ENCODE measurements around the gene PRXL2C.
"Not testable (repeated sequence)": the region's sequence is repeated elsewhere in the genome, so short reads cannot be mapped to it uniquely, and the experiment has no call there.

PRXL2C gene

DNA sequence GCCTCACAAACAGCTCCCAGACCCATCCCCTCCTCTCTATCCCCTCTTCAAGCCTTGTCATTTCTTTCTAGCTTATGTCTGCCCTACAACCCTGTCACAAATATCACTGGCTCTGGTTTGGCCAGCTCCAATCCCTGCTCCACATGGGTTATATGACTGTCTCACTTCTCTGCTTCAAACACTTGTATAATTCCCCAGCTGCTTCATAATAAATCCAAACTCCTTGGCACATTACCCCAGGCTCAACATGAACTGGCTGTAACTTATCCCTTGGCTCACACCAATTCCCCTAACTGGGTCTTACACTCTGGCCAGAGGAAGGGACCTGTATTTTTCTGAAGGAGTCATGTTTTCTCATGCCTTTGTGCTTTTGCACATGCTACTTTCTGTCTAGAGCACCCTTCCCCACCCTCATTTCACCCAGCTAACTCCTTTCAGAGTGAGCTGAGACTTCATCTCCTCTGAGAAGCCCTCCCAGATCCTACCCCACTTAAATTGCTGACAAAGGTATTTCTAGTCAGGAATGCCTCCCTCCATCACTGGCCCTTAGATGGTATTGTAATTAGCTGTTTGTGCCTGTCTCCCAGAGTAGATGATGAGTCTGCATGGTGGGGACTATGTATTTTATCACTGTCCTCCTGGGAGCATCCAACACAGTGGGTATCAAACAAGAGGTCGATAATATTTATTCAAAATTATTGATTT lies 5.3 kb downstream of the PRXL2C start:
- no peak for DNase-seq

DNA sequence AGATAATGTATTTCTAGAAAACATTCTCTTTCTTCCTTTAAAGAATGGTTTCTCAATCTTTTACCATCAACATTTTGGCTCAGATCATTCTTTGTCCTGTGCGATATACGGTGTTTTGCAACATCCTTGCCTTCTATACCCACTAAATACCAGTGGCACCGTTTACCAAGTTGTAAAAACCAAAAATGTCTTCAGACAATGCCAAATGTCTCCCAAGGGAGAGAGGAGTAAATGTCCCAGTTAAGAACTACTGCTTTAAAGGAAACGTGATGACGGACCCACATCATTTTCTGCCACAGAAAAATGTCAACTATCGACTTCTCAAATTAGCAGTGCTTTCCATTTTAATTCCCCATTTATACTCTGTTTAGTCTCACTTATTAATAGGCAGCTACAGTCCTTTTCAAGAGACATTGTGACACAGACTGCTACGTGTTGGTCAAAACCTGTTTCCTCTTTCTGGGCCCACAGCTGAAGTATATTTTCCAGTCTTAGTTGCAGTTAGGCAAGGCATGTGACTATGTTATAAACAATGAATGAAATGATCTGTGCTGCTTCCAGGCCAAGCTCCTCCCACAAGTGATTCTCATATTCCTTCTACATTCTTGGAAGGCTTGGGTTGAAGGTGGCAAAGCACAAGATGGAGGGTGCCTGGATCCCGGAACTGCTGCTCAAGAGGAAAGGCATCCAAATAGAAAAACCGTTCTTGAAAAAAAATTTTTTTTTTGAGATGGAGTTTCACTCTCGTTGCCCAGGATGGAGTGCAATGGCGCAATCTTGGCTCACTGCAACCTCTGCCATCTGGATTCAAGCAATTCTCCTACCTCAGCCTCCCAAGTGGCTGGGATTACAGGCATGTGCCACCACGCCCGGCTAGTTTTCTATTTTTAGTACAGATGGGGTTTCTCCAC lies 8.8 kb downstream of the PRXL2C start:
- no peak for DNase-seq

DNA sequence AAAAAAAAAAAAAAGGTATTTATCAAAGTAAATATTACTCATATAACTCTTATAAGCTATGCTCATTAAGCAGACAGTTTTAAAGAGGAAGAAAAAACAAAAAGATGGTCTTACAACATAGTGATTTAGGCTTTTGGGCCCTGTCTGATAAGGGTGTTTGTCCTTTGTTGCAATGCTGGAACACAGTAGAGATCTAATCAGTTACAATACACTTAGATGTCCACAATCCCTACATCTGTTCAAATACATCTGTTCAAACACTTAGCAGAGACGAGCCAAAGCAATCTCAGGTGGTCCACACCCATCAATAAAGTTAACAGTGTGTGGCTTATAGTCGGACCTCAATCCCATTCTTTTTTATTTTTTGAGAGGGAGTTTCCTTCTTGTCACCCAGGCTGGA lies 11.0 kb downstream of the PRXL2C start:
- no peak for DNase-seq

DNA sequence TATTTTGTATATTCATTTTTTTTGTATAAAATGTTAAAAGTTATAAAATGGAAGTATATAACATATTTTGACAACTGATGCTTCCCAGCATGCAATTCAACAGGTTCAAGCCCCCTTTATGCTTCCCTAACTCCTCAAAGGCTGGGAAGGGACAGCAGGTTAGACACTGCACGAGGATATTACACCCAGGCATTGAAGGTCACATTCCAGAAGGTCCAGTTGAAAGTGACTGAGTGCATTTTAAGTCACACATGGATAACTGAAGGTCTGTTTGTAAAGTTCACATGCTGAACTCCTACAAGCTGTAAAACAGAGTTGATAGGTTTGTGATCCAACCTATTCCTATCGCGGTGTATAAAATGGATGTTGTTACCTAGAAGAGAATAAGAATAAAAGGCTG lies 13.6 kb downstream of the PRXL2C start:
- no peak for DNase-seq

DNA sequence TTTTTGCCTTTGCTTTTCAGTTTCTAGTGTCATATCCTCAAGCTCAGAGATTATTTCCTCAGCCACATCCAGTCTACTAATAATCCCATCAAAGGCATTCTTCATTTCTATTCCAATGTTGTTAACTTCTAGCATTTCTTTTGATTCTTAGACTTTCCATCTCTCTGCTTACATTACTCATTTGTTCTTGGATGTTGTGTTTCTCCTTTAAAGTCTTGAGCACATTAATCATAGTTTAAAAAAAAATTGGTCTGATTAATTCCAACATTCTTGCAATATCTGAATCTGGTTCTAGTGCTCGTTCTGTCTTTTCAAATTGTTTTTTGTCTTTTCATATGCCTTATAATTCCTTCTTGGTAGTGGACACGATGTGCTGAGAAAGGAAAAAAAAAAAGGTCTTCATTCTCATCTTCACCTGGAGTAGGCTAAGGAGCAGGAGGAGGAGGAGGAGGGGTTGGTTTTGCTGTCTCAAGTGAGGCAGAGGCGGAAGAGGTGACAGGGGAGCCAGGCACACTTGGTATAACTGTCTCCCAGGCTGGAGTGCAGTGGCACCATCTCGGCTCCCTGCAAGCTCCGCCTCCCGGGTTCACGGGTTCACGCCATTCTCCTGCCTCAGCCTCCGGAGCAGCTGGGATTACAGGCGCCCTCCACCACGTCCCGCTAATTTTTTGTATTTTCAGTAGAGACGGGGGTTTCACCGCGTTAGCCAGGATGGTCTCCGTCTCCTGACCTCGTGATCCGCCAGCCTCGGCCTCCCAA lies 16.3 kb downstream of the PRXL2C start:
- DNase-seq, result no peak

DNA sequence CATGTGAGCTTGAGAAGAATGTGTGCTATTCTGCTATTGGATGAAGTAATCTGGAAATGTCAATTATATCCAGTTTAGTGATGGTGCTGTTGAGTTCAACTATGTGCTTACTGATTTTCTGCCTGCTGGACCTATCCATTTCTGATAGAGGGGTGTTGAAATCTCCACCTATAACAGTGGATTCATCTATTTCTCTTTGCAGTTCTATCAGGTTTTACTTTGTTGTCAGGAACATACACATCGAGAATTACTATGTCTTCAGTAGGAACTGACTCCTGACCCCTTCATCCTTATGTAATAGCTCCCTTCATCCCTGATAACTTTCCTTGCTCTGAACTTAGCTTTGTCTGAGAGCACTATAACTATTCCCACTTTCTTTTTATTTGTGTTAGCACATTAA lies 18.7 kb downstream of the PRXL2C start:
- DNase-seq, result no peak

DNA sequence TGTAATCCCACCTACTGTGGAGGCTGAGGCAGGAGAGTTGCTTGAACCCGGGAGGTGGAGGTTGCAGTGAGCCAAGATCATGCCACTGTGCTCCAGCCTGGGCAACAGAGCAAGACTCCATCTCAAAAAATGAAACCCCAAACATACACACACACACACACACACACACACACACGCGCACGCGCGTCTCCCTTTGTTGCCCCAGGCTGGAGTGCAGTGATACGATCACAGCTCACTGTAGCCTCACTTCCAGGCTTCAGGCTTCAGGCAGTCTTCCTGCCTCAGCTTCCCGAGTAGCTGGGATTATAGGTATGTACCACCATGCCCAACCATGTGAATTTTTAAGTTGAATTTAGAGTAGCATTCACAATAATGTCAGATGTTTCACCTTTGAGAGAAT lies 21.5 kb downstream of the PRXL2C start:
- DNase-seq, result not testable (repeated sequence)

DNA sequence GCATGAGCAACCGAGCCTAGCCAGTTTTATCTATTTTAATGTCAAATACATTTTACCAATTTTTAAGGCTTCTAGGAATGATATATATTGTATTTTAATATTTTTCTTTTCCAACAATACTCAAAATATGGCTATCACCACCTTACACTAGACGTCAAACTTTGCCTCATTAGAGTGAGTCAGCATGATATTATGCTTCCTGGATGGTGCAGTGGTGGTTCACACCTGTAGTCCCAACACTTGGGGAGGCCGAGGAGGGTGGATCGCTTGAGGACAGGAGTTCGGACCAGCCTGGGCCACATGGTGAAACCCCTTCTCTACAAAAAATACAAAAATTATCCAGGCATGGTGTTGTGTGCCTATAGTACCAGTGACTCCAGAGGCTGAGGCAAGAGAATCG lies 28.2 kb downstream of the PRXL2C start:
- DNase-seq, result no peak

DNA sequence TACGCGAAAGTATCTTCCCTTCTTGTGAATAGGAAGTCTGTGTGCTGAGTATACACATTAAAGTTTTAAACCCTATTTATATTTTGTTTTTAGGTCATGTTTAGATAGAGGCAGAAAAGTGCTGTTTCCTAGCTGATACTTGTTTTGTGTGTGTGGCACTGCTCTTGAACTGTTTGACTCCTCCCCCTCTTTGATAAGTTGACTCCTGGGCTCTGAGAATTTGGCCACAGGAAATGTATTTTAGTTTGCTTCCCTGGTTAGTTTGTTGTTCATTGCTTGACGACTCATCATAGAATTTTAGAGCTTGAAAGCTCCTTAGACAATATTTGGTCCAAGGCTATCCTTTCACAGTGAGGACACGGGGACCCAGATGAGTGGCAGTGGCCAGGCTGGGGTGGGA lies 33.5 kb downstream of the PRXL2C start:
- no peak for DNase-seq

DNA sequence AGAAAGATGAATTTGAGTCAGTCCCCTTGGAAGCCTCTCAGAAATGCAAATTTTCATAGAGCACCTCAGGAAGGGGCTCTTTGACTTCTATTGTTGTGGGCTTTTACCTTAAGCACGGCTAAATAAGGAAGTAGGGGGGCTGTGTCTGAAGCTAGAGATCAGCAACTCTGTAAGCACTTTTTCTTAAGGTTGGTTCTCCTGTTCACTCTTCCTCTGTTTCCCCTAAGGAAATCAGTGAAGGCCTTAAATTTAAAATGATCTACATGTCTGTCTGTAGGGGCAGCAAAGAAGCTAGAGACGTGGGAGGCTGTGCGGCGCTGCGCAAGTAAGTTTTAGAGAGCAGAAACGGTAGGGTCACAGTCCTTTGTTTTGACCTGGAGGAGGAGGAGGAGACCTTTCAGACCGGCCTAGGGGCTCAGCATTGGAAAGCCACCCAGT lies 34.3 kb downstream of the PRXL2C start:
- no peak for DNase-seq

DNA sequence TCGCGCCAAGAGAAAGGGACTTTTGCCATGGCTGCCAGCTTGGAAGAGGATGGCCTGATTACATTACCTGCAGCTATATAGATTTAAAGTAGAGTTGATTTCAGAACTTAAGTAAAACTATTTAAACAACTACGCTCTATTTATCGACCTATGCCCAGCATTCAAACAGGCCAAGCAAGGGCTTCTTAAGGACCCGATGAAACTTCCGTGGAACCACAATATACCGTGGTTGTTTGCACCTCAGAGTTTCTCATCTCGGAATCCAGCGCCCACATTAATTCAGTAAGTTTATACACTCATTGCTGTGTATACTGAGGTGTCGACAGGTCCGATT lies 35.0 kb downstream of the PRXL2C start:
- no peak for DNase-seq

DNA sequence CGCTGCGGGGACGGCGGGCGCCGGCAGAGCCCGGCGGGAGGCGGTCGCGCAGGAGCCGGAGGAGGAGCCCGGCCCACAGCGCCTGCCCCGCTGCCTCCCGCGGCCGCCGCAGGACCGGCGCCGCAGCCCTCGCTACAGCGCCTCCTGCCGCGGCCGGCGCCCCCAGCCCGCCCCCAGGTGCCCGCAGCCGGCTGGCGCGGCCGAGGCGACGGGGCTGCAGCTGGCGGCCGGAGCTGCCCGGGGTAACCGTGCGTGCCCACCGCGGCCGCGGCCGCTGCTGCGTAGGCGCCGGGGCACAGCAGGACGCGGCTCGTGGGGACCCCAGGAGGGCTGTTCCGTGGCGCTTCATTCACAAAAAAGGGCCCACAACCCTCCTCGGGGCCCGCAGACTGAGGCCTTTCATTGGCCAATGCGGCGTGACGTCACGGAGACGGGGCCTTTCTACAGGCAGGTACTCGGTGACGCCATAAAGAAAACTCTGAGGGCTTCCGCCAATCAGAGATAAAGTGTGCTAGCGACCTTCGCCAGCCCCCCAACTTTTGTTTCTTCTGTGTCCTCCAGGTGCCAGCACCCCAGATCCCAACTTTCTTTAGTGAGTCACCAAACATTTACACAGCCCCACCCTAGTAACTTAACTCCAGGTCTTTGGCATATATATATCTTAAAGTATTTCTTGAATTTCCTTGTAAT lies 35.5 kb downstream of the PRXL2C start, which contains the start of gene CDC14B:
CDC14B (minus strand) TSS at position 353 of the 690 bp plus-strand sequence. CDS start 465 bp downstream, outside the sequence.
- peak; percentile 17 for DNase-seq

DNA sequence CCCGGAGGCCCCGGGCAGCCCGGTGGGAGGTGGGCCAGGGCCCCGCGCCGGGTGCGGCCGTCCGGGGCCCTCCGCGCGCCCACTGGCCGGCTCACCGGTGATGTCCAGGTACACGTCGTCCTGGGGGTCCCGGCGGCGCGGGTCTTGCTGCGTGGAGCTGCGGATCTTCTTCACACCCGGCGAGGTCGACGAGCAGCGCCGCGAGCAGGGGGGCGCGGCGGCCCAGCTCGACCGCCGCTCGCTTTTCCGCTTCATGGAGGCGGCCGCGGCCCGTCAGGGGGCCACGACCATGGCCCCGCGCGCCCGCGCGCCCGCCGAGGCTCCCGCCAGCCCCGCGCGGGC lies 36.0 kb downstream of the PRXL2C start:
- DNase-seq, result no peak

DNA sequence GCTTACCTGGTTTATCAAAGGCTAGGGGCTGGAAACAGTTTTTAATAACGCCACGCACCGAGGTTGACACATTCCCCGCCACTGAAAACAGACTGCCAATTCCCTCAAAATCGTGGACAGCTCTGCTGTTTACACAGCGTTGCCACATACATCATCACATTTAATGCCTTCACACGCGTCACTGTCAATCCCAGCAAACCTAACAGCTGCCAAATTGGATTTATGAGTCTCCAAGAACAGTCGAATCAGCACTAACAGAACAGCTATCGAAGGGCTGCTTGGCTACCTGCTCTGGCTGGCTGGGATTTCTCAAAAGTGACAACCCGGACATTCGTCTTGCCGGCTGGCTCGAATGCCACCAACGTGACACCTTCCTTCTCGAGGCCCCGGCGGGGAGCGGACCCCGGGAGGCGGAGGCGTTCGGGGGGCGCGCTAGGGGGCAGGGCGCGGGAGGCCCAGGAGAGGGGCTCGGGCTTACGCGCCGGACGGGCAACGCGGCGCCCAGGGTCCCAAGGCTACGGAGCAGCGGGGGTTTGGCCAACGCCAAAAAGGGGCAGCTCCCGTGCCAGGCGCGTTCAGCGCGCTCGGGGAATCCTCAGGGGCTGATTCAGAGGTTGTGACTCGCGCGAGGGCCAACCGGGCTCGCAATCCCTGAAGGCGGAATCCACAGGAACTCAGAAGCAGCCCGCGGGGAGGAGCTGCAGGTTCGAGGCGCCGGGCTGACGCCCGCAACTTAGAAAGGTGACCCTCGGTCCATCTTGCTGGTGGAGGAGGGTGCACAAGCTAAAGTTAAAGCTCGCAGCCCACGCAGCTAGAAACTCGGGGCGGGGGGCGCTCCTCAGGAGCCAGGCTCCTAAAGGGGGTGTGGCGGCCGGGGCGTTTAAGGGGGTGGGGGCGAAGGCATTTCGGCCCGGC lies 36.7 kb downstream of the PRXL2C start:
- peak; percentile 7 for DNase-seq

DNA sequence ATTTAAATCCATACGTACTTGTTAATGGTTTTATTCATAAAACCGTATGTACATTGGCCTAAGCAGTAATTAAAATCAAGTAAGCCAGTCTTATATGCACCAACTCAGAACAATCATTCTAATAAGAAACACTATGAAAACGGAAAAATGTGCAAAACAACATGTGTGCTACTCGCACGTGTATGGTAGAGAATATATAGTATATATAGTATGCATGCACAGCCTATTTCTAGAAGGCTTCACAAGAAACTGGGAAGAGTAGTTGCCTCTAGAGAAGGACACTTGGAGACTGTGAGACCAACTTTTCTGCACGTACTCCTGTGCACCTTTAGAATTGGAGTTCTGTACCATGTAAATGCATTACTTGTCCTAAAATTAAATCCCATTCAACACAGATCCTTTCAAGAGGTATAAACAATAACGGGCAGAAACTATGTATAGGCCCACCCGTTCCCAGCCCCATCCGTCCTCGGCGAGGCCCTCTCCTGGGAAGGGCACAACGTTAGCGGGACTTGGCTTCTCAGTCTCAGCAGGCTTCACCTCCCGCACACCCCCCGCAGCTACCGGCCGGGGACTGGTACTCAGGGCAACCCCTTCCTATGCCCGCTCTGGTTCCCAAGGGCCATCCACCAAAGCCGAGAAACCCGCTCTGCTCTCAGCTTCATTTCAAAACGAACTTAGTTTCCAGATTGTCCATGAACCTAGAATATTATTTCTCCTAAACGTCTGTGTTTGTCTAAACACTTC lies 37.5 kb downstream of the PRXL2C start:
- no peak for DNase-seq

DNA sequence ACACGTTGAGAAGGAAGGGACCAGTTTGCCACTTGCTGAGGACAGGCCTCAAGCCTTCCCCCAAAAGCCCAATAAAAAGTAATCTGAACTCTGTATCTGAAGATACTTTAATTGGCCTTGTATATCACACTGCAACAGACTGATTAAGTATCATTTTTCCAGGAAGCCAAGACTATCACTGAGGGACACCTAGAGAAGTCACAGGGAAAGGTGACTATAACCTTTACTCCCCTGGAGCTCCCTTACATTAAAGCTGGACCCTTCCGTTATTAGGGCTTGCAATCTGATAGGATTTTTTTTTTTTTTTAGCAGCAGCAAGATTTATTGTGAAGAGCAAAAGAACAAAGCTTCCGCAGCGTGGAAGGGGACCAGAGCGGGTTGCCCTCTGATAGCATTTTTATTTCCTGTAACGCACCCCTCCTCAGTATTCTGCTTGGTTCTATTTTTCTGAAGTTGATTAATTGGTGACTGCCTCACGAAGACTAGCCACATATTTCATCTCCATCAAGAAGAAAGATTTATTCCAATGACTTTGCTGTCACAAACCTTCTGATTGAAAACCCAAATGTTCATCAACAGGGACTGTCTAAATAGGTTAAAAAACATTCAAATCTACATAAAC lies 38.2 kb downstream of the PRXL2C start:
- no peak for DNase-seq

DNA sequence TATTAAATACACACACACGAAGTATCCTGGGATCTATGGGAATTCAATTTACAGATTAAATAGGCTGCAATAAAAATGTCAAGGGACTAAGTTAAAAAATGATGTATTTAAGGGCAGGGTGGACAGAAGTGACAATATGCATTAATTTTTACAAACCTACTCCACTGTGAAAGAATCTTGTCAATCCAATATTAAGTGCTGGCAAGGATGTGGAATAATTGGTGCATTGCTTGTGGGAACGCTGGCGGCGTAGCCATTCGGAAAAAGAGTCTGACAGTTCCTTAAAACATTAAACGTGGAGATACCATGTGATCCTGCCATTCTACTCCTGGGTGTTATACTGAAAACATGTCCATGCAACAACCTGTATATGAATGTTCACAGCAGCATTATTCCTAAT lies 39.7 kb downstream of the PRXL2C start:
- no peak for DNase-seq

DNA sequence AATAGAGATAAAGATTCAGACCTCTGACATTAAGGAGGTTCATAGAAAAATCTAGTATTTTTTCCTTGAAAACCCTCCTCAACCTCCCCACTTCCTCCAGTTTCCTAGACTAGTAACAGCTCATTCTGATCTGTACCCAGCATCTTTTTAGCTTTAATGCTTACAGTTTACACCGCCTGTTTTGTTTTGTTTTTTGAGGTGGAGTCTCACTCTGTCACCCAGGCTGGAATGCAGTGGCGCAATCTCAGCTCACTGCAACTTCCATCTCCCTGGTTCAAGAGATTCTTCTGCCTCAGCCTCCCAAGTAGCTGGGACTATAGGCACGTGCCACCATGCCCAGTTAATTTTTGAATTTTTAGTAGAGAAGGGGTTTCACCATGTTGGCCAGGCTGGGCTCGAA lies 40.5 kb downstream of the PRXL2C start:
- not testable (repeated sequence) for DNase-seq

DNA sequence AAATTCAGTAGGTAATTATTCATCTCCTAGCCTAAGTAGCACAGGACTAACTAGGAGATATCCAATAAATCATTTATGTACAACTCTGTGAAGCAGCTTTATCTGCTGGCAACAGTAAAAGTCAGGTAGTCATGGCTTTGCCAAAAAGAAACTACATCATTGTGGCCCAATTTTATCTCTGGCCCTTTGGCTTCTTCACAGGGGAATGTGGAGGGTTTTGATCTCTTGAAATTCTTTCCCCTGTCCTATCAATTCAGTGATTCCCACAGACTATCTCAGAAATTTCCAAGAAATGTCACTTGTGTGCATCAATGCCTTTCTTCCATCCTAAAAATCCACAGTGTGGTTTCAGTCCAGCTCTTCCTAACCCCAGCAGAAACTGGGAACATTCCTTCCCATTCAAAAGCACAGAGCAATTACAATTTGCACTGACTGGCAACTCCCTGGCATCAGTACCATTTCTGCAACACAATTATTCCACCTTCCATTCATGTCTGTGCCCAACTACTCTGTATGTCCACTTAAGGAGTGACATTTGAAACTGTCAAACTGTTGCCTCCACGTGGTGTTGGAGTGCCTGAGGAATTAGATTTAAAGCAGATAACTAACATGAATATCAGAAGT lies 42.0 kb downstream of the PRXL2C start:
- no peak for DNase-seq

All from DMS79 treated with DMSO at 0.1 percent for 48 hours (cell line).